ENCODE data around the gene RTEL1.

Gene RTEL1

DNA sequence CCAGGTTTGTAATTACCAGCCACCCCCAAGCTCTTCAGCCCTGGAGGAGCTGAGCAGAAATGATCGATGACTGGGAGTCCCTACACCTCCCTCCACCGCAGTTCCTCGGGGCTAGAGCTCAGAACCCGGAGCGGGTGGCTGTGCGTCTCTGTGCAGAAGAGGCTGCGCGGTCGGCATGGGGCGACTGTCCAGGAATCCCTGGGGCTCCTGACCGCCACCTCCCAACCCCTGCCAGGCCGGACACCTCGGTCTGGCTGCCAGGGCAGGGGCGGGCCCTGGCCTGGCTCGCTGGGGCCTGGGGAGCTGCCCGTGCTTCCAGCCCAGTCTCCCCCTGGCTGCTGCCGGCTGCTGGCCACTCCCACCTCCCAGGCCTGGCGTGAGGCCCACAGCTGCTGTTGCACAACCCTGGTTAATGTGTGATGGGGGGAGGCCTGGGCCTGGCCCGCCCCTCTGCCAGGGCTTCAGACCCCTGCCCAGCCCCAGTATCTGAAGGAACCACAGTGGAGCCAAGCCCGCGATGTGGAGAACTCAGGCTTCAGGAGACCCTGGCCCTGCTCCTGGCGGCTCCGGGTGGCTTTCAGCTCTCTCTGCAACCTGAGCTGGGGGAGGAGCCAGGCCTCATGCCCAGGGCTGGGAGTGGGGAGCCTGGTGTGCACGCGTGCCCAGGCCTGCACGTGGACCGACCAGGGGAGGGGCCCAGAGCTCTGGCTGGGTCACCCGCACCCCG, 82.7 kb downstream of the RTEL1 start:
- Histone ChIP-seq H3K9me3 (replicated peaks; ENCODE audit: insufficient read depth, low read length) (no peaks in the 10 kb centered on the region), H3K4me1 (ENCODE audit: low read length) (peaks cover 5% of the 10 kb centered on the region), H3K9ac (ENCODE audit: low read length) (no peak overlapping the region), H3F3A (ENCODE audit: insufficient read depth, low read length) (peaks cover 19% of the 10 kb centered on the region), H3K79me2 (ENCODE audit: low read length) (peaks cover 26% of the 10 kb centered on the region), H3K27me3 (replicated peaks; ENCODE audit: insufficient read depth, low read length) (no peaks in the 10 kb centered on the region), H3K9me2 (replicated peaks; ENCODE audit: insufficient read depth, low read length) (no peaks in the 10 kb centered on the region), H3K36me3 (replicated peaks; ENCODE audit: insufficient read depth, low read length) (no peaks in the 10 kb centered on the region), H4K20me1 (ENCODE audit: insufficient read depth, low read length) (no peaks in the 10 kb centered on the region), H3K4me2 (ENCODE audit: low read depth, low read length) (no peak overlapping the region), H3K27ac (ENCODE audit: low read length) (no peak overlapping the region), H3K4me3 (ENCODE audit: low read length) (no peak overlapping the region), H2AFZ (ENCODE audit: low read length) (no peak overlapping the region)
- DNase-seq: no peak
- TF ChIP-seq EZH2 (optimal IDR thresholded peaks at IDR 0.05; ENCODE audit: low read depth, low read length) (no peak), EZH2phosphoT487 (IDR thresholded peaks at IDR 0.05; ENCODE audit: low read length) (no peak)
- TF ChIP-seq, protein P1, sequence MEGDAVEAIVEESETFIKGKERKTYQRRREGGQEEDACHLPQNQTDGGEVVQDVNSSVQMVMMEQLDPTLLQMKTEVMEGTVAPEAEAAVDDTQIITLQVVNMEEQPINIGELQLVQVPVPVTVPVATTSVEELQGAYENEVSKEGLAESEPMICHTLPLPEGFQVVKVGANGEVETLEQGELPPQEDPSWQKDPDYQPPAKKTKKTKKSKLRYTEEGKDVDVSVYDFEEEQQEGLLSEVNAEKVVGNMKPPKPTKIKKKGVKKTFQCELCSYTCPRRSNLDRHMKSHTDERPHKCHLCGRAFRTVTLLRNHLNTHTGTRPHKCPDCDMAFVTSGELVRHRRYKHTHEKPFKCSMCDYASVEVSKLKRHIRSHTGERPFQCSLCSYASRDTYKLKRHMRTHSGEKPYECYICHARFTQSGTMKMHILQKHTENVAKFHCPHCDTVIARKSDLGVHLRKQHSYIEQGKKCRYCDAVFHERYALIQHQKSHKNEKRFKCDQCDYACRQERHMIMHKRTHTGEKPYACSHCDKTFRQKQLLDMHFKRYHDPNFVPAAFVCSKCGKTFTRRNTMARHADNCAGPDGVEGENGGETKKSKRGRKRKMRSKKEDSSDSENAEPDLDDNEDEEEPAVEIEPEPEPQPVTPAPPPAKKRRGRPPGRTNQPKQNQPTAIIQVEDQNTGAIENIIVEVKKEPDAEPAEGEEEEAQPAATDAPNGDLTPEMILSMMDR (IDR thresholded peaks at IDR 0.05; ENCODE audit: low read length): no peak

DNA sequence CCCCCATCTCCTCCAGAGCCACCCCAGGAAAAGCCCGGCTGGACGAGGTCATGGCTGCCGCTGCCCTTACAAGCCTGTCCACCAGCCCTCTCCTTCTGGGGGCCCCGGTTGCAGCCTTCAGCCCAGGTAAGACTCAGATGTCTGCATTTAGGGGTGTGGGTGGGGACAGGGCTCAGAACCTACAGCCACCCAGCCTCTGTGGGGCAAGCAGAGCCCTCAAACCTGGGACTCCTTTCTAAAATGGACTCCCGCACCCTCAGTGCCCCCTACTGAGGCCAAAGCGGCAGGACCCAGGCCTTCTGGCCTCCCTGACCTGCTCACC, 83.2 kb downstream of the RTEL1 start:
- Histone ChIP-seq H3K36me3 (replicated peaks; ENCODE audit: insufficient read depth, low read length) (no peaks in the 10 kb centered on the region), H3F3A (ENCODE audit: insufficient read depth, low read length) (peaks cover 14% of the 10 kb centered on the region), H3K27ac (ENCODE audit: low read length) (no peak overlapping the region), H3K27me3 (replicated peaks; ENCODE audit: insufficient read depth, low read length) (no peaks in the 10 kb centered on the region), H3K4me2 (ENCODE audit: low read depth, low read length) (no peak overlapping the region), H3K79me2 (ENCODE audit: low read length) (peaks cover 24% of the 10 kb centered on the region), H4K20me1 (ENCODE audit: insufficient read depth, low read length) (no peaks in the 10 kb centered on the region), H3K4me3 (ENCODE audit: low read length) (no peak overlapping the region), H2AFZ (ENCODE audit: low read length) (no peak overlapping the region), H3K9ac (ENCODE audit: low read length) (no peak overlapping the region), H3K4me1 (ENCODE audit: low read length) (peaks cover under 1% of the 10 kb centered on the region; the same call in 1 of the 2 replicates), H3K9me2 (replicated peaks; ENCODE audit: insufficient read depth, low read length) (no peaks in the 10 kb centered on the region), H3K9me3 (replicated peaks; ENCODE audit: insufficient read depth, low read length) (no peaks in the 10 kb centered on the region)
- no peak for DNase-seq
- TF ChIP-seq, protein P1 (IDR thresholded peaks at IDR 0.05; ENCODE audit: low read length): no peak
- no peak for TF ChIP-seq EZH2phosphoT487 (IDR thresholded peaks at IDR 0.05; ENCODE audit: low read length)
- no peak for TF ChIP-seq EZH2 (optimal IDR thresholded peaks at IDR 0.05; ENCODE audit: low read depth, low read length)

DNA sequence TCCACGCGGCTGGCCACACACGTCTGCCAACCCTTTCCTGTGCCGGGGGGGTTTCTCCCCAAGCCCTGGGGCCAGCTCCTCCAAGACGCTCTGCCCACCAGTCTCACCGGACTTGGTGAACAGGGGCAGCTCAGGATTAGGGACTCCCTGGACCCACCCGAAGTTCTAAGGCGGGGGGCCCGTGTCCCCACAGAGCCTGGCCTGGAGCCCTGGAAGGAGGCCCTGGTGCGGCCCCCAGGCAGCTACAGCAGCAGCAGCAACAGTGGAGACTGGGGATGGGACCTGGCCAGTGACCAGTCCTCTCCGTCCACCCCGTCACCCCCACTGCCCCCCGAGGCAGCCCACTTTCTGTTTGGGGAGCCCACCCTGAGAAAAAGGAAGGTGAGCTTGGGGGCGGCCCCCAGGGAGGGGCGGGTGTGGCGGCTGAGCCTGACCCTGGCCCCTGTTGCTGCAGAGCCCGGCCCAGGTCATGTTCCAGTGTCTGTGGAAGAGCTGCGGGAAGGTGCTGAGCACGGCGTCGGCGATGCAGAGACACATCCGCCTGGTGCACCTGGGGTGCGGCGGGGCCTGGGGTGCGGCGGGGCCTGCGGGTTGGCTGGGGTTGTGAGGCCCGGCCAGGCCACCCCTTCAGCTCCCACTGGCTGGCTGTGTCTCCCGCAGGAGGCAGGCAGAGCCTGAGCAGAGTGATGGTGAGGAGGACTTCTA, 83.7 kb downstream of the RTEL1 start:
- DNase-seq: no peak
- Histone ChIP-seq H3K36me3 (replicated peaks; ENCODE audit: insufficient read depth, low read length) (no peaks in the 10 kb centered on the region), H3K27me3 (replicated peaks; ENCODE audit: insufficient read depth, low read length) (no peaks in the 10 kb centered on the region), H3K9ac (ENCODE audit: low read length) (no peak overlapping the region), H3K9me3 (replicated peaks; ENCODE audit: insufficient read depth, low read length) (no peaks in the 10 kb centered on the region), H3K79me2 (ENCODE audit: low read length) (peaks cover 20% of the 10 kb centered on the region), H3K4me2 (ENCODE audit: low read depth, low read length) (no peak overlapping the region), H3K27ac (ENCODE audit: low read length) (no peak overlapping the region), H3K9me2 (replicated peaks; ENCODE audit: insufficient read depth, low read length) (no peaks in the 10 kb centered on the region), H2AFZ (ENCODE audit: low read length) (no peak overlapping the region), H3K4me1 (ENCODE audit: low read length) (no peaks in the 10 kb centered on the region), H3F3A (ENCODE audit: insufficient read depth, low read length) (peaks cover 8% of the 10 kb centered on the region), H3K4me3 (ENCODE audit: low read length) (no peak overlapping the region), H4K20me1 (ENCODE audit: insufficient read depth, low read length) (no peaks in the 10 kb centered on the region)
- TF ChIP-seq EZH2 (optimal IDR thresholded peaks at IDR 0.05; ENCODE audit: low read depth, low read length): no peak

Data from MM.1S (cell line).